Embryonic facial prominence (tissue), 1 donor: Measurements from ENCODE around the gene RMND5A.
"Not testable (repeated sequence)": the region's sequence is repeated elsewhere in the genome, so short reads cannot be mapped to it uniquely, and the experiment has no call there.

Experiments used
- DNase-seq: peaks from one replicate; pipeline ENCODE4 v3.0.0-alpha.2; 2016; ENCODE audit errors: extremely low spot score

The RMND5A gene, protein sequence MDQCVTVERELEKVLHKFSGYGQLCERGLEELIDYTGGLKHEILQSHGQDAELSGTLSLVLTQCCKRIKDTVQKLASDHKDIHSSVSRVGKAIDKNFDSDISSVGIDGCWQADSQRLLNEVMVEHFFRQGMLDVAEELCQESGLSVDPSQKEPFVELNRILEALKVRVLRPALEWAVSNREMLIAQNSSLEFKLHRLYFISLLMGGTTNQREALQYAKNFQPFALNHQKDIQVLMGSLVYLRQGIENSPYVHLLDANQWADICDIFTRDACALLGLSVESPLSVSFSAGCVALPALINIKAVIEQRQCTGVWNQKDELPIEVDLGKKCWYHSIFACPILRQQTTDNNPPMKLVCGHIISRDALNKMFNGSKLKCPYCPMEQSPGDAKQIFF

DNA sequence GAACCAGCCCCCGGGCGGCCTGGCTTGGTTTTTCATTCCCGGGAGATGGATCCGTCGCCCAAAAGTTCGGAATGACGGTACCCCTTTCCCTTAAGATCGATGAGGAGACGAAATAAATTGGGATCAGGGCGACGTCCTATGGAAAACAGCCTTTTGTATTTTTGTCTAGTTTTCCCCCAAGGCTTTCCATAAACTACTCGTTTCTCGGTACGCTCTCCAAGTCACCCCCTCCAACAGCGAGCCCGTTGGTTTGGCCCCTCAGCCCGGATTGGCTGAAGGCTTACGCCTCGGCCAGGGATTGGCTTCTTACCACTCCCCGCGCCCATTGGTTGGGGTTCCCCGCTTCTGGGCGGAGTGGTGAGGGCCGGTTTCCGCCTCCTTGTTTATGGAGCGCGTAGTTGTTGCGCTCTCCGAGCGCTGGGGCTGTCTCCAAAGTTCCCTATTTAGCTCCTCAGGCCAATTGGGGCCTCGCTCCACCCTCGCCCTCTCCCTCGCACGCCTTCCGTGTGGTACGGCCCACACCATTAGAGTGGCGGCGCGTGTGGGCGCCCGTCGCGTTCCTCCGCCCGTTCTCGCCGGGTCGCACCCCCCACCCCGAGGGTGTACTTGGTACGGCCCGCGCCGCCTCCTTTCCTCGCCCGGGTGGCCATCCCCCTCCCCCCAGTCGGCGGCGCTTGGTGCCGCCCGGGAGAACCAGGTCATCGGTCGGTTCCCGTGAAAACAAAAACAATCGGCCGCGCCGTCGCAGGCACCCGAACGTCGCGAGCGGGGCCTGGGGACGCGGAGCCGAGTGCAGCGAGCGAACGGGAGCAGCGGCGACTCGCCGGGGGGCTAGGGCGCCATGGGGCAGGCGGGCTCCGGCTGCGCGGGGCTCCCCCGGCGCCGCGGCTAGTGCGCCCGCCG is at the start of gene RMND5A:
Gene RMND5A, plus strand, starts transcription at position 655 of the 903 bp plus-strand sequence. CDS start 377 bp downstream, outside the sequence.
- DNase-seq: peak; percentile 83

DNA sequence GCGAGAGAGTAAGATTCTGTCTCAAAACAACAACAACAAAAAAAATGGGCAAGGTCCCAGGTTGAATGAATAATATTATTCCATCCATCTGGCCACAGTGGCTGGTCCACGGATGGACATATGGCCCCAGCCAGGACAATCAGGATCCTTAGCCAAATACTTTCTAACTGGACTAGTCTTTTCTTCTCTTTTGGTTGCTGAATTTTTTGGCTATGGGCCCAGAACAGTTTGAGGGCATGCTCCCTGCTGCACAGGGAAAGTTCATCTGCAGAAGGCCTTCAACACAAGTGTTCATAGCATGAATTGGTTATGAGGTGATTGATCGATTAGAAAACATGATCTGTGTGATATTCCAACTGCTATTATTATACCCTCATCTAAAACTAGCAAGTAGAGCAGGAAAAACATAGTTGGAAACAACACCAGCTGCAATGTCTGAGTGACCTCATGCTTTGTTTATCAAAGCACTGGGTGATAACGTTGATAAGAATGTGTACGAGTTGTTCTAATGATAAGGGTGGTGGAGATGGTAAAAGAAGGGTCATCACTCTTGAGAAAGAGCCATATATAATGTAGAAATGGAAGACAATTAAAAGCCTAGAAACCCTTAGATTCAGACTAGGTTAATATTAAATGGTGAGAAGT is 48.6 kb upstream of the RMND5A start:
- no peak for DNase-seq

DNA sequence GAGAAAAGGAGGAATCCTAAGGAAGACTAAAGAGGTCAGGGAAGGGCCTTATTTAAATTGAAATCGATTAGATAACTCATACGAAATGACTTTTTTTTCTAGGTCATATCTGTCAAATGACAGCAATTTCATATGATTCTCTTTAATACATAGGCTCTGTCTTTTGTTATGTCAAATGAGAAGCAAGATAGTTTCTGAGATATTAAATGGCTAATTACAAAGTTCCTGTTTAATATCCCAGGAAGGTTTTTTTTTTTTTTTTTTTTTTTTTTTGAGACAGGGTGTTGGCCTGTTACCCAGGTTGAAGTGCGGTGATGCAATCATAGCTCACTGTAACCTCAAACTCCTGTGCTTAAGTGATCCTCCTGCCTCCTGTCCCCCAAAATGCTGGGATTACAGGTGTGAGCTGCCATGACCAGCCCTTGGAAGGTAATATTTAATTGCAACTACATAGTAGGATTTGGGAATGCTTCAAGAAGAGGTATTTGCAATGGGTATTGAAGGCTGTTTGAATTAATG is 48.0 kb upstream of the RMND5A start:
- DNase-seq: no peak

DNA sequence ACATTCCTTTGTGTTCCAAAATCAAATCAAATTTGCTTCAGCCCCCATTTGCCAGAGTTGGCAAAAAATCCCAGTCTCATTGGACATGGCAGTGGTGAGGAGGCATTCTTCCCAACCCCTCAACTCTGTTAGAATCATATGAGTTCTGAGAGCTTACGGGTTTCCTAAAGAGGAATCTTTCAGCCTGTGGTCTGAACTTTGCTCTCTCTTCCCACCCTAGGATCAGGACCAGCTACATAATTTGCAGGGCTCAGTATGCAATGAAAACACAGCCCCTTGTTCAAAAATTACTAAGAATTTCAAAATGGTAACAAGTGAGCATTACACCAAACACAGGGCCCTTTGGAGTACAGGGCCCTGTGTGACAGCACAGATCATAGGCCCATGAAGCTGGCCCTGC is 47.1 kb upstream of the RMND5A start:
- DNase-seq: no peak

DNA sequence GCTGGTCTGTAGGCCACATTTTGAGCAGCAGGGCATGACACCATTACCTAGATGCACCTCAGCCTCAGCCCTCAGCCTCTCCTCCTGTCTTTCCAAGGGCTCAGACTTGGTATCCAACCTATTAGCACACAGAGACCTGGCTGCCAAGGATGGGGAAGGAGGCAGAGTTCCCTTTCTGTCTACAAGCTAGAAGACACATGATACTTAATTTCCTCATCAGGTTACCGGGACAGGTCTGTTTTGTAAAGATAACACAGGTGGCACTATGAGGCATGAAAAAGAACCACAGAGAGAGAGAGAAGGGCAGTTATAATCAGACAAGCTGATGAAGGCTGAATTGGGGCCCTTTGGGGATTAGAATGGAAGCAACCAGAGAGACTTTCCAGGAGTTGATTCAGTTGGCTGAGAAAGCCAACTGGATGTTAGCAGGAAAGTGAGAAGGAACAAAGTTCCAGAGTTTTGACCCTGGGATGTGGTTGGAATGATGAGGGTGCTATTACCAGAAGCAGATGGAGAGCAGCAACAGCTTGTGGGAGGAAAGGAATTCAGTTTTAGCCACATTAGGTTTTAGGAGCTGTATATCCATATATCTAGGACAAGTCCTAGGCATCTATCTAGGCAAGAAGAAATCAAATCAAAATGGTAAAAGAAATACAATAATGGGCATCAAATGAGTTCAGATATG is 46.0 kb upstream of the RMND5A start:
- no peak for DNase-seq

DNA sequence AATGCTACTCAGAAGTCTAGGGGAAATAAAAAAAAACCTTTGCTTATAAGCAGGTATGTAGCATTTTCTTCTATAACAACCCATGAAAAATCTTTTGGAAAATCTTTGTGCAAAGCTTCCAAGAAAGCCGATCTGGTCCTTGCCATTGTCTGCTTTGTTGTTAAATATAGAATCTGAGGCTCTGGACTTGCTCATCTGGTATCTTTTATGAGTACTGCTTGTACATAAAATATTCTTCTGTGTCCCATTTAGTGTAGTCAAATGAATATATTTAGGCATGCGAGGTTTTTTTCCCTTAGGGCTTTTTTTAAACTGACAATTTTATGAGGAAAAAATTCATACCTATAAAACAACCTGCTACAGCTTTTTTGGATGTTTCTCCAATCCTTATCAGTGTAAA is 45.0 kb upstream of the RMND5A start:
- no peak for DNase-seq

DNA sequence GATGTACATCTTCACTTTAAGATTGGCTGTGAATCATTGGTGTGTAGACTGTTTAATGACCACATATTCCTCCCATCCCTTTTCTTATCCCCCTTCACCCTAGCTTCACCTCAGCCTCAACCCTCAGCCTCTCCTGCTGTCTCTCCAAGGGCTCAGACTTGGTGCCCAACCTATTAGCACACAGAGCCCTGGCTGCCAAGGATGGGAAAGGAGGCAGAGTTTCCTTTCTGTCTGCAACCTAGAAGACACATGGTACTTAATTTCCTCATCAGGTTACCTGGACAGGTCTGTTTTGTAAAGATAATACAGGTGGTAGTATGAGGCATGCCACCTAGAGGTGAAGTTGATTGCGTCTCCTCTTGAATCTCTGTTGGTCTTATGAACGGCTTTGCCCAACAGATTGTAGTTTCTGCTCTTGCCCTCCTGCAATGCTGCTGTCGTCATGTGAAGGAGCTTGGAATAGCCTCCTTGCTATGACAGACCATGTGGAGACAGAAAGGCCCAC is 44.5 kb upstream of the RMND5A start:
- no peak for DNase-seq

DNA sequence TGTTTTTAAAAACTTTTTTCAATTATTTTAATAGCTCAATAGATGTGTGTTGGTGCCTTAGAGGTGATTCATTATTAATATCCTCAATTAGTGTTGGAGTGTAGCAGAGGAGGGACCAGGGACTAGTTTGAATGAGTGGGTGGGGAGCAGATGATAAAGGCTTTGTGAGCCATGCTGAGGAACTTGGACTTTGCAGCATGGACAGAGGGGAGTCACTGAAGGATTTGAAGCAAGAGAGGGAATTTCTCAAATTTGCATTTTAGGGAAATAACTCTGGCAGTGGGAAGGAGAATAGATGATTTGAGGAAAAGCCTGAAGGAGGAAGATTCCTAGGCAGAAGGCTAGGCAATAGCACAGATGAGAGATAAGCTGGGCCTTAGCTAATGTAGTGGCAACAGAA is 42.3 kb upstream of the RMND5A start:
- DNase-seq: no peak

DNA sequence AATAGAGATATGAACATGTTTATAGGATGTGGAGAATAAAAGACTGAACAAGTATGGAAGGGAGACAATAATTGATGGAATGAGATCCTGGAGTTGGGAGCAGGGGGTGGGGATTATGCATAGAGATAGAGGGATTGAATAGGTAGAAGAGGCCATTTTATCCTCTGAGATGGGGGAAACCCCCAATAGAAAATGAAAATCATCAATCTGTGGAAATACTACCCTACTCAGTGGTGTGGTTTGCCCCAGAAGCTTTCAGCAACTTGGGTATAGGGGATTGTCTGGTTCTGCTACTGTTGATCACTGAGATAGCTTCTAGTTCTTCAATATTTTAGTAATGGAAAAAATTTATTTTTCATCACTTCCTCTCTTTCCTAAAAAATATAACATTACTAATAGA is 41.1 kb upstream of the RMND5A start:
- no peak for DNase-seq

DNA sequence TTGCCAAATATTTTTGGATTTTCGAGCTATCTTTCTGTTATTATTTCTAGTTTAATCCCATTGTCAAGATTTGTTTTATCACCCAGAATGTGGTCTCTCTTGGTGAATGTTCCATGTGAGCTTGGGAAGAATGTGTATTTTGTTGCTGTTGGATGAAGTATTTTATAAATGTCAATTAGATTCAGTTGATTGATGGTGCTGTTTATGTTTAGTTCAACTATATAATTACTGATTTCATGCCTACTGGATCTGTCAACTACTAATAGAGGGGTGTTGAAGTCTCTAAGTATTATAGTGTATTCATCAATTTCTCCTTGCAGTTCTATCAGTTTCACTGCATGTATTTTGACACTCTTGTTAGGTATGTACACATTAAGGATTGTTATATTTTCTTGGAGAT is 34.7 kb upstream of the RMND5A start:
- DNase-seq: no peak

DNA sequence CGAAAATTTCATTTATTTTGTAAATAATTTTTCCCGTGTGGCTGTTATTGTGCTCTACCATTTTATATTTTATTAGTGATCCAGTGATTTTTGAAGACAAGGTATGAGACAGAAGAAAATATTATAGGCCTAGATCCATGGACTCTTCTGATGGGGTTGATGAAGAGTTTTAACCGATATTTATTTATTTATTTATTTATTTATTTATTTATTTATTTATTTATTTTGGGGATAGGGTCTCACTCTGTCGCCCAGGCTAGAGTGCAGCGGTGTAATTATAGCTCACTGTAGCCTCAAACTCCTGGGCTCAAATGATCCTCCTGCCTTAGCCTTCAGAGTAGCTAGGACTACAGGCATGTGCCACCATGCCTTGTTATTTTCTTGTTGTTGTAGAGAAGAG is 33.6 kb upstream of the RMND5A start:
- DNase-seq: no peak

DNA sequence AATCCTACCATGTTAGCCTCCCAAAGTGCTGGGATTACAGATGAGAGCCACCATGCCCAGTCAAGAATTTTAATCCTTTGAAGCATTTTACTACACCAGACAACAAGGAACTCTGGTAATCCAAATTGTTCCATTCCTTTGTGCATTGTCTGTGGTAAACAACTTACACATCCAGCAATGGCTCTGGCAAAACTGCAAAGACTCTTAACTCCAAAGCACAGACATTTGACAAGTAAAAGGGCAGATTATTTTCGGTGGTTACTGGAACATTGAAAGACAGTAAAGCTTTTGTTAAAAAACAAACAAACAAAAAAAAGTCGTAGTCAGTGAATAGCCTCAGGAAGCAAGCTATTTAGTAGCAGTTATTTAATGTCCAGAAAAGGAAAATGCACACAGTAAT is 33.2 kb upstream of the RMND5A start:
- DNase-seq: no peak

DNA sequence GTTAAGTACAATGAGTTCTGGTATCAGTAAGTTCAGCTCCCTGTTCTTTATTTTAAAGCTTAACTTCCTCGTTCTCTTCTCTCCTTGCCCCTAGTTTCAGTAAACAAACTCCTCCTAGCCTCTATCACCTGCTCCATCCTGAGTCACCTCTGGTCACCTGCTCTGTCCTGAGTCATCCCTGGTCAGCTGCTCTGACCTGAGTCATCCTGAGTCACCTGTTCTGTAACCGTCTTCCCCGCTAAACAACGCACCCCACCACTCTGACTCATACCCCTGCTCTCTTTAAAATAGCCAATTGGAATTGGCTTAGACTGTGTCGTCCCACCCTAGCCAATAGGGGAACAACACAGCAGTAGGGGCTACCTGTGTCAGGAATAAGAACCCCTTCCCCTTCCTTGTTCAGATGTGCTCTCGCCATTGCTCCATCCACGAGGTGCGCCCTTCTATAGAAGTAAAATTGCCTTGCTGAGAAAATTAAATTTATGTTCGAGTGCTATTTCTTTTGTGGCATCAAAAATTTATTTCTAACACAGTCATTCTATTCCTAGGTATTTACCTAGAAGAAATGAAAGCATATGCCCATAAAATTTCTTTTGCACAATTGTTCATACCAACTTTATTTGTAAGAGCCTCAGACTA is 24.9 kb upstream of the RMND5A start:
- DNase-seq: no peak

DNA sequence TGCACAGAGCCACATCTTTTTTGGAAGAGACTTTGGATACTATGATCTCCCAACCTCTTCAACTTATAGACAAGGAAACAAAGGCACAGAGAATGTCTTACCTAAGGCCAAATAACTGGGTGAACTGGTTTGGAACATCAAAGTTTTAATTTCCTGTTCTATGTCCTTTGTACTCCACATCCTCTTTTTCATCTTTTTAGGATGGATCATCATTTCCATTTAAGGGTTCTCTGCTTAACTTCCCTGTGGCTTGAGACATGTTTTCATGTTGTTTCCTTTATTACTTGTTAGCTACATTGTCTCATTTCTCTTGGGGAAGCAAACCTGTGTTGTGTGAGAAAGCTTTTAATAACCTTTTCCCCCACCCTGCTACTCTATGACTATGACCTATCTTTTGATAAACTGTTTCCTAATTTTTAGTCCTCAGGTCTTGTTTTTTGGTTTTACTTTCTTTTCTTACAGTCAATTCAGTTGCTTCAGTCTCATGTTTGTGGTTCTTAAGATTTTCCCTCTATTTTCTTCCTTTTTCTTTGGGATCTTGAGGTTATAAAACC is 22.5 kb upstream of the RMND5A start:
- no peak for DNase-seq

DNA sequence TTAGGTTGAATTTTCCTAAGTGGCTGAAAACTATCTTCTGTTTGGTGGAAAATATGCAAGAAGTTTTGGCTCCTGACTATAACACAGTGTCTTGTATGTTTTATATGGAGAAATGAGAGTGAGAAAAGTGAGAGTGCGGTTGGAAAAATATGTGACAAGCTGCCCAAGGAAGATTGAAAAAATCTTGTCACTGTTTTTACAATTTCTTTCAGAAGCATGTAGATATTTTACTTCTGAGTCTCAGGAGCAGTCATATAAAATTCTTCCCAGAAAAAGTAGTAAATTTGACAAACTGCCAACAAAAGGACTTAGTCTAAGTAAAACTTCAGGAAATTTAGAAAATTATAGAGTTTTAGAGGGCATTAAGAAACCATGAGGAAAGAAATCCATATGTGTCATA is 19.4 kb upstream of the RMND5A start:
- DNase-seq: no peak

DNA sequence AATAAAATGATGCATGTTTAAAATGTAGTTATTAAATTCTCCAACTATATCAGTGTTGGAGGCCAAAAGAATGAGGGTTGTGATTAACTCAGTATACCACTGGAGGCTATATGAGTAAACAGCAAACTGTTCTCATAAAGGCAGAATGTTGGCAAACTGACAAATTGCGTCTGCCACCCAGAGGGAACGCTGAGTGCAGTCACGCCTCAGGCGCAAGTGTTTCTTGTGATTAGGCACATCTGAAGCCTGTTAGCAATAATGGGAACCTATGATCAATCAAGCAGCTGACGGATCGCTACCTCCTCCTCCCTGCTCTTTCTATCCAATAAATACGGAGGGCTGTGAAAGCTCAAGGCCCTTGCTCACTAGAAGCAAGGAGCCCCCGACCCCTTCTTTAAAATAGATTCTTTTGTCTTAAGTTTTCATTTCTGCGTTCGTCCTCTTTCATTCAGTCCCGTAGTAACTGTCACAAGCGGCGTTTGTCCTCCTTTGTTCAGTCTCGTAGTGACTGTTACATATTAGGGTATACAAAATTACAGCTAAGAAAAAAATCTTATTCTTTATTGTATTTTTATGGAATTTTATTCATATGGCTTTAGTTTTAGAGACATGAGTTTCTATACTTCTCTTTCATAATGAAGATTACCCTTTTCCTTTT is 16.3 kb upstream of the RMND5A start:
- no peak for DNase-seq

DNA sequence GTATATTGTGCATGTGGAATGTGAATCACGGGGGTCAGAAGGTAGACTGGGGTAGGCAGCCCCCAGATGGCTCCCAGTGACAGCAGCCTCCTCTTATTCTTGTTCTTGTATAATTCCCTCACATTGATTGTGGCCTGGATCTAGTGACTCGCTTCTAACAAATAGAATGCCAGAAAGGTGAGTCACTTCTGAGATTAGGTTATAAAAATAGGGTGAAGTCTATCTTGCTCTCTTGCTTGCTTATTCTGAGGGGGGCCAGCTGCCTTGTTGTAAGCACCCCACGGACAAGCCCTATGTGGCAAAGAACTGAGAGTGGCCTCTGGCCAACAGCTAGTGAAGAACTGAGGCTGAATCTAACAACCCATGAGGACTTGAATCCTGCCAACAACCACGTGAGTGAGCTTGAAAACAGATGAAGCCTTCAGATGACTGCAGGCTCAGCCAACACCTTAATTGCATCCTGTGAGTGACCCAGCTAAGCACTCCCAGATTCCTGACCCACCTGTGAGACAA is 15.6 kb upstream of the RMND5A start:
- DNase-seq: no peak

DNA sequence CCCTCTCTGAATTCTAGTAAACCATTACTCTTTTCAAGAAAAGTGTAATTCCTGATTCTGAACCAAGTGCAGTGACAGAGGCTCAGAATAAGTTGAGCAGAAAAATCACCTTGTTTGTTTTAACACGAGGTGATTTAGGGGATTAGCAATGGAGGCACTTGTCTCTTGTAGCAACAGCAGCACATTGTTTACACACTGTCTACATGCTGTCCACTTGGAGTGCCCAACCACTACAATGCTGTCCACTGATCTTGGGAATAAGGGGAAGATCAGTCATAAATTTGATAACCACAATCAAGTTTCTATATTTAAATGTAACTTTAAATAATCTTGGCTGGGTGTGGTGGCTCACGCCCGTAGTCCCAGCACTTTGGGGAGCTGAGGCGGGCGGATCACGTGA is 13.9 kb upstream of the RMND5A start:
- DNase-seq: no peak

DNA sequence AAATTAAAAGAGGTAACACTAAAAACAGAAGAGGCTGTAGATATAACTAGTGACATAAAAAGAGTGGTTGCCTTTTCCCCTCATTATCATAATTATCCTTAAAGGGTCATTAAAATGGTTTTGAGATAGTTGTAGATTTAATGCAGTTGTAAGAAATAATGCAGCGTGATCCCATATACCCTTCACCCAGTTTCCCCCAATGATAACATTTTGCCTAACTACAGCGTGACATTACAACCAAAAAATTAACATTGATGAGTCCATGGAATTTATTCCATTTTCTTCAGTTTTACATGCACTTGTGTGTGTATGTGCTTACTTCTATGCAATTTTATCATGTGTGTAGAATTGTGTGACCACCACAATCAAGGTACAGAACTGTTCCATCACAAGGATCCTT is 13.2 kb upstream of the RMND5A start:
- no peak for DNase-seq

DNA sequence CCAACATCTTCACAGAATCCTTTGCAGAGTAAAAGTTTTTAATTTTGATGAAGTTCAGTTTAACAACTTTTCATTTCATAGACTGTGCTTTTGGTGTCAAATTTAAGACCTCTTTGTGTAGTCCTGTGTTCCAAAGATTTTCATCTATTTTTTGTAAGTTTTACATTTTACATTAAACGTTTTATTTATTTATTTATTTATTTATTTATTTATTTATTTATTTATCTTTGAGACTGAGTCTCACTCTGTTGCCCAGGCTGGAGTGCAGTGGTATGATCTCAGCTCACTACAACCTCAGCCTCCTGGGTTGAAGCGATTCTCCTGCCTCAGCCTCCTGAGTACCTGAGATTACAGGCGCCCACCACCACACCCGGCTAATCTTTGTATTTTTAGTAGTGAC is 12.0 kb upstream of the RMND5A start:
- not testable (repeated sequence) for DNase-seq
